Measurements from ENCODE around the gene ABCC3. TPM values are rescaled to one million over a fixed set of nuclear protein-coding genes. Genes with fewer than 3 reads are reported as not detected.

Gene ABCC3
- total RNA-seq, 1 experiment from 2014 or later: 88.0 TPM

- intact Hi-C loops (cut with micrococcal nuclease; ENCODE audit: unreplicated experiment): no loop called here
- DNase-seq: no peak
- no peak overlapping the region for H3K27ac Mint-ChIP-seq (ENCODE audit: unreplicated experiment)
- H3K27me3 Mint-ChIP-seq (ENCODE audit: unreplicated experiment): peaks cover 92% of the 10 kb centered on the region
- H3K4me1 Mint-ChIP-seq (ENCODE audit: low read depth, unreplicated experiment): peaks cover 11% of the 10 kb centered on the region
- no peaks in the 10 kb centered on the region for H3K9me3 Mint-ChIP-seq (ENCODE audit: low read depth, unreplicated experiment)
- H3K4me3 Mint-ChIP-seq (ENCODE audit: low read depth, unreplicated experiment): no peak overlapping the region
- CTCF ChIA-PET: interaction anchor here (1.2 kb wide), 1 partner anchor 11 kb away, joined by 3 read pairs; no protein-coding TSS in a partner anchor
- no TSS peak for BruUV-seq (replicated peaks)
- H3K36me3 Mint-ChIP-seq (ENCODE audit: insufficient read depth, unreplicated experiment): peaks cover 4% of the 10 kb centered on the region
- TF ChIP-seq CTCF (IDR thresholded peaks at IDR 0.05; ENCODE audit: unreplicated experiment): no peak
Measured at GRCh38 chr17:50586421-50587247, 48.0 kb upstream of the ABCC3 start.

- intact Hi-C loops (cut with micrococcal nuclease; ENCODE audit: unreplicated experiment): no loop called here
- no peak for DNase-seq
- H3K27me3 Mint-ChIP-seq (ENCODE audit: unreplicated experiment): peaks cover 92% of the 10 kb centered on the region
- no TSS peak for BruUV-seq (replicated peaks)
- no peak overlapping the region for H3K4me3 Mint-ChIP-seq (ENCODE audit: low read depth, unreplicated experiment)
- peaks cover 4% of the 10 kb centered on the region for H3K36me3 Mint-ChIP-seq (ENCODE audit: insufficient read depth, unreplicated experiment)
- H3K27ac Mint-ChIP-seq (ENCODE audit: unreplicated experiment): no peak overlapping the region
- H3K9me3 Mint-ChIP-seq (ENCODE audit: low read depth, unreplicated experiment): no peaks in the 10 kb centered on the region
- TF ChIP-seq CTCF (IDR thresholded peaks at IDR 0.05; ENCODE audit: unreplicated experiment): no peak
- peaks cover 11% of the 10 kb centered on the region for H3K4me1 Mint-ChIP-seq (ENCODE audit: low read depth, unreplicated experiment)
- CTCF ChIA-PET: interaction anchor here (1.2 kb wide), 1 partner anchor 11 kb away, joined by 3 read pairs; no protein-coding TSS in a partner anchor
Measured at GRCh38 chr17:50587571-50587970, 47.1 kb upstream of the ABCC3 start.

- H3K4me3 Mint-ChIP-seq (ENCODE audit: low read depth, unreplicated experiment): no peak overlapping the region
- H3K27ac Mint-ChIP-seq (ENCODE audit: unreplicated experiment): no peak overlapping the region
- no TSS peak for BruUV-seq (replicated peaks)
- no peaks in the 10 kb centered on the region for H3K9me3 Mint-ChIP-seq (ENCODE audit: low read depth, unreplicated experiment)
- H3K4me1 Mint-ChIP-seq (ENCODE audit: low read depth, unreplicated experiment): peaks cover 11% of the 10 kb centered on the region
- H3K36me3 Mint-ChIP-seq (ENCODE audit: insufficient read depth, unreplicated experiment): peaks cover 4% of the 10 kb centered on the region
- H3K27me3 Mint-ChIP-seq (ENCODE audit: unreplicated experiment): peaks cover 91% of the 10 kb centered on the region
- no peak for TF ChIP-seq CTCF (IDR thresholded peaks at IDR 0.05; ENCODE audit: unreplicated experiment)
- CTCF ChIA-PET: interaction anchor here (0.6 kb wide), 1 partner anchor 343 kb away, joined by 4 read pairs; no protein-coding TSS in a partner anchor
- intact Hi-C loops (cut with micrococcal nuclease; ENCODE audit: unreplicated experiment): no loop called here
- DNase-seq: no peak
Measured at GRCh38 chr17:50588391-50589049, 46.2 kb upstream of the ABCC3 start.

GRCh38 chr17:50589095-50589705 lies 45.5 kb upstream of the ABCC3 start:
- no peak overlapping the region for H3K4me3 Mint-ChIP-seq (ENCODE audit: low read depth, unreplicated experiment)
- no peak overlapping the region for H3K27ac Mint-ChIP-seq (ENCODE audit: unreplicated experiment)
- CTCF ChIA-PET: interaction anchor here (0.6 kb wide), 1 partner anchor 342 kb away, joined by 4 read pairs; no protein-coding TSS in a partner anchor
- peaks cover 11% of the 10 kb centered on the region for H3K4me1 Mint-ChIP-seq (ENCODE audit: low read depth, unreplicated experiment)
- H3K9me3 Mint-ChIP-seq (ENCODE audit: low read depth, unreplicated experiment): no peaks in the 10 kb centered on the region
- no TSS peak for BruUV-seq (replicated peaks)
- TF ChIP-seq CTCF (IDR thresholded peaks at IDR 0.05; ENCODE audit: unreplicated experiment): no peak
- H3K36me3 Mint-ChIP-seq (ENCODE audit: insufficient read depth, unreplicated experiment): peaks cover 4% of the 10 kb centered on the region
- no peak for DNase-seq
- intact Hi-C loops (cut with micrococcal nuclease; ENCODE audit: unreplicated experiment): no loop called here
- peaks cover 89% of the 10 kb centered on the region for H3K27me3 Mint-ChIP-seq (ENCODE audit: unreplicated experiment)
